GM12873 (cell line): ENCODE results near the gene TLR6.

ENCODE experiments used
- TF ChIP-seq, protein P1 (sequence below): IDR thresholded peaks from 2 replicates; pipeline ENCODE4 v1.5.1; 2012; ENCODE audit warnings: low read depth, mild to moderate bottlenecking, moderate library complexity, low read length, control low read depth; ENCODE audit not compliant: insufficient read depth; ENCODE audit errors: missing control alignments

The TLR6 gene

DNA sequence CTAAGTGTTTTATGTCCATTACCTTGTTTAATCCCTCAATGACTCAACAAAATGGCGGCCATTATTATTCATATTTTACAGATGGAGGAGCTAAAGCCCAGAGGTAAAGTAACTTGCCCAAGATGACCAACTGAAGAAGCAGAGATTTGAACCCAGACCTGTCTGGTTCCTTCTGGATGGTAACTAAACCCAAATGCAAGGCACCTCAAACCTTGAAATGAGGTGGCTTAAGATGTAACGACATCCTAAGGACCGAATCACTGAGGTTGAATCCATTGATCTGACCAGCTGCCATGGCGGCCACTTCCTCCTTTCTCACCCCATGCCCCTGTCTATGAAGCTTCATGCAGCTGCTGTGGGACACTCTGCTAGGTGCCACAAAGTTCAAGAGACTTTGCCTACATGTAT, 74.8 kb downstream of the TLR6 start:
- TF ChIP-seq, protein P1, sequence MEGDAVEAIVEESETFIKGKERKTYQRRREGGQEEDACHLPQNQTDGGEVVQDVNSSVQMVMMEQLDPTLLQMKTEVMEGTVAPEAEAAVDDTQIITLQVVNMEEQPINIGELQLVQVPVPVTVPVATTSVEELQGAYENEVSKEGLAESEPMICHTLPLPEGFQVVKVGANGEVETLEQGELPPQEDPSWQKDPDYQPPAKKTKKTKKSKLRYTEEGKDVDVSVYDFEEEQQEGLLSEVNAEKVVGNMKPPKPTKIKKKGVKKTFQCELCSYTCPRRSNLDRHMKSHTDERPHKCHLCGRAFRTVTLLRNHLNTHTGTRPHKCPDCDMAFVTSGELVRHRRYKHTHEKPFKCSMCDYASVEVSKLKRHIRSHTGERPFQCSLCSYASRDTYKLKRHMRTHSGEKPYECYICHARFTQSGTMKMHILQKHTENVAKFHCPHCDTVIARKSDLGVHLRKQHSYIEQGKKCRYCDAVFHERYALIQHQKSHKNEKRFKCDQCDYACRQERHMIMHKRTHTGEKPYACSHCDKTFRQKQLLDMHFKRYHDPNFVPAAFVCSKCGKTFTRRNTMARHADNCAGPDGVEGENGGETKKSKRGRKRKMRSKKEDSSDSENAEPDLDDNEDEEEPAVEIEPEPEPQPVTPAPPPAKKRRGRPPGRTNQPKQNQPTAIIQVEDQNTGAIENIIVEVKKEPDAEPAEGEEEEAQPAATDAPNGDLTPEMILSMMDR = no peak

DNA sequence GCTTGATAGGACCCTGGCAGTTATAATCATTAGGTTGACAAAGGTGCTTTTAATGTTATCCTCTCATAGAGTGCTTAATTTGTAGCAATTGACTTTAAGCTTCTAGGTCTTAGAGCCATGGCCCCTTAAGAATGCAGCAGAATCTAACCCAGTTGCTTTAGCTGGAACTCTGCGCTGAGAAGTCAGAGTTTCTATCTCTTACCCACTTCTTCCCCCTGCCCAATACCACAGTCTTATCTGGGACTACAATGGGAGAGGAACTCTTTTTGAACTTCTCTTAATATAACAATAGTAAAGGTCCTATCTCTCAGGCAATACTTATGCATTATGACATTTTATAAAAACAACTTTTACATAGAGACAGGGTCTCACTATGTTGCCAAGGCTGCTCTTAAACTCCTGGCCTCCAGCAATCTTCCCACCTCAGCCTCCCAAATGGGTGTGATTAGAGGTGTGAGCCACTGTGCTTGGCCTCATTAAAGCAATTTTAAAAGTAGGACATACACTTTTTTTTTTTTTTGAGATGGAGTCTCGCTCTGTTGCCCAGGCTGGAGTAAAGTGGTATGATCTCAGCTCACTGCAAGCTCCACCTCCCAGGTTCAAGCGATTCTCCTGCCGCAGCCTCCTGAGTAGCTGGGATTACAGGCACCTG, 75.7 kb downstream of the TLR6 start:
- TF ChIP-seq, protein P1 = no peak

DNA sequence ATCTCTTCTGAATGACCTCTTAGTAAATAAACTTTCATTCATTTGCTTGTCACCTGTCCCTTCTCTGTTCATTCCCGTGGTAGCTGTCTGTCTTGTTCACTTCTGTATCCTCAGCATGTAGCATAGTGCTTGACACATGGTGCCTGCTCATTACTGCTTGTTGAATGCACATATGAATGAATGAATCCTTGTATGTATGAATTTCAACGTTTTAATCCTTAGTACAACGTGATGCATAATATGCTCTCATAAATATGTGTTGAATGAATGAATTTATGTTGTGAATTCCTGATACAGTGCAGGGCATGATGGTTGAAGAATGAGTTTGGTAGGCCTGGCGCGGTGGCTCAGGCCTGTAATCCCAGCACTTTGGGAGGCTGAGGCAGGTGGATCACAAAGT, 76.8 kb downstream of the TLR6 start:
- TF ChIP-seq, protein P1 = no peak

DNA sequence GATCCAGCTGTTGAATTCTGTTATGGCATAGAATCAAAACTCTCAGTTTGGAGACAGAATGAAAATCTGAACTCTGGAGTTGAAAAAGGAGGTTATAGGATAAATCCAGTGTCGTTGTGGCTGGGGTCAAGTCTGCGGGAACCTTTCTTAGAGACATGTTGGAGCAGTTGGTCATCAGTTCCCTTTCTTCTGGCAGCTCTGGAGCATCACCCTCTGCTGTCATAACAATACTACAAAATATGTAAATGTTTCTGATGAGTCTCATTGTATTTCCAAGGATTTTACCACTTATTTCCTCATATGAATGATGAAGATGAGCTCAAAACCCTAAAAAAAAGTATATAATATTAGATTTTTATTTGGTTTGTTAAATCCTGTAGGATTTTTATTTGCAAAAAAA, 81.3 kb downstream of the TLR6 start:
- TF ChIP-seq, protein P1 = no peak

DNA sequence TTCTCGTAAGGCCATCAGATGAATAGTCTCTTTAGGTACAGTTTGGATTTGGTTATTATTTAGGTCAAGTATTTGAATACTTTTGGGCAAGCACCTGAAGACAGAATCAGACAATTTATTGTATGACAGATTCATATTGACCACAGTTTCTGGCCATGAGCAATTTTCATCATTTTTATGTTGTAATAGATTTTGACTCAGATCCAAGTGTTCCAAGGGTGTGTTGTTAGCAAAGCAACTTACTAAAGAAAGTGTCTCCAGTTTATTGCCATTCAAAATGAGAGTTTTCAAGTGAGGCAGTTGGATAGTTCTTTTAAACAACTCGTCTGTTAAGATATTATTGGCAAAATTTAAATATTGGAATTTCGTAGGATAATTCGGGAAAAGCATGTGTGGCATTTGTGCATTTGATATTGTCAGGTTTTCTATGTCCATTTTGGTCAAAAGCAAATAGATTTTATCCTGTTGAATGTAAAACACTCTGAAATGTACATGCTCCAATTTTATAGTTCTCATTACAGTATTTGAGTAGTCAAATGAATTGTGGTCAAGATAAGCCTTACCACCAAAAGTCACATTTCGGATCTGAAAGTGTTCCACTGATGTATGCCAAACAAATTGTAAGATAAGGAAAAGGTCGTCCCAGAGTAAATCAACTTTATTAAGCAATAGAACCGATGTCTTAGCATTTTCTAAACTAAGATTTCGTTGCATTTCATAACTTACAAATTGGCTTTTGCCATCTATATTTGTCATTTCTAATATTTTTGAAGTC, 82.2 kb downstream of the TLR6 start:
- TF ChIP-seq, protein P1 = no peak
